SK-N-SH treated with all-trans-retinoic acid at 6 μM for 48 hours (cell line): ENCODE data around the gene PPRC1.

ENCODE experiments used
- CREB5 ChIP-seq: fragments of 250-450 bp; sonication (Bioruptor Pico); IDR thresholded peaks from 2 replicates; pipeline ENCODE4 v1.5.1; 2020; ENCODE audit warnings: low read depth, mild to moderate bottlenecking, moderate library complexity
- CSRNP3 ChIP-seq: fragments of 250-450 bp; sonication (Bioruptor Pico); IDR thresholded peaks from 2 replicates; pipeline ENCODE4 v1.5.1; 2021; ENCODE audit warnings: mild to moderate bottlenecking, moderate library complexity
- ISL1 ChIP-seq: fragments of 250-450 bp; sonication (Bioruptor Pico); IDR thresholded peaks from 2 replicates; pipeline ENCODE4 v2.1.2; 2022; ENCODE audit warnings: mild to moderate bottlenecking, moderate library complexity
- PATZ1 ChIP-seq: fragments of 250-450 bp; sonication (Bioruptor Pico); IDR thresholded peaks from 2 replicates; pipeline ENCODE4 v1.8.0; 2020; ENCODE audit warnings: mild to moderate bottlenecking, moderate library complexity, borderline replicate concordance
- RARB ChIP-seq: fragments of 250-450 bp; sonication (Bioruptor Pico); IDR thresholded peaks from 2 replicates; pipeline ENCODE4 v1.8.0; 2021; ENCODE audit warnings: mild to moderate bottlenecking, moderate library complexity
- SNAI2 ChIP-seq: fragments of 250-450 bp; sonication (Bioruptor Pico); IDR thresholded peaks from 2 replicates; pipeline ENCODE4 v1.5.0; 2020; ENCODE audit warnings: mild to moderate bottlenecking, moderate library complexity
- TSHZ2 ChIP-seq: fragments of 250-450 bp; sonication (Bioruptor Pico); IDR thresholded peaks from 2 replicates; pipeline ENCODE4 v1.5.0; 2020; ENCODE audit warnings: mild to moderate bottlenecking, moderate library complexity
- ZFP30 ChIP-seq: fragments of 450-650 bp; formaldehyde crosslinking; IDR thresholded peaks from 2 replicates; pipeline ENCODE4 v1.5.0; 2022; ENCODE audit warnings: mild to moderate bottlenecking, moderate library complexity
- ZNF565 ChIP-seq: fragments of 450-650 bp; formaldehyde crosslinking; conservative IDR thresholded peaks from 2 replicates; pipeline ENCODE4 v1.5.0; 2020; ENCODE audit warnings: low read depth, mild to moderate bottlenecking, moderate library complexity

GRCh38 chr10:102114861-102115618 lies 17.8 kb upstream of the PPRC1 start:
- peak; percentile 77; the same call in 1 of the 2 replicates for TF ChIP-seq PATZ1
- no peak for TF ChIP-seq ISL1 (CRISPR knock-in tag)
- no peak for TF ChIP-seq SNAI2 (CRISPR knock-in tag)
- TF ChIP-seq ZFP30 (CRISPR knock-in tag), result no peak
- TF ChIP-seq TSHZ2 (CRISPR knock-in tag), result no peak
- TF ChIP-seq CREB5 (CRISPR knock-in tag), result no peak
- no peak for TF ChIP-seq RARB
- no peak for TF ChIP-seq ZNF565 (CRISPR knock-in tag)
- TF ChIP-seq CSRNP3 (CRISPR knock-in tag), result no peak
